Kidney (tissue), 14 donors: Measurements from ENCODE around the gene FCSK. TPM values are rescaled to one million over a fixed set of nuclear protein-coding genes. Genes with fewer than 3 reads are reported as not detected.

Source experiments
- DNase-seq, 5 donors: peaks; one replicate each; pipeline ENCODE4 v3.0.0-alpha.2; 2013 to 2020
- FAIRE-seq: peaks from 2 replicates; lab custom pipeline; 2012; peaks lifted over from hg19 to GRCh38; lab: Jason Lieb, UNC
- H3K27ac ChIP-seq, 2 donors: one replicate each; pipeline ENCODE4 v1.7.0; 2013; ENCODE audit warnings: low read depth in 2 of 2, low read length in 2 of 2, inconsistent platforms in 1 of 2
- H3K27me3 ChIP-seq: one replicate; pipeline ENCODE4 v1.7.1; 2013; ENCODE audit warnings: low read length, inconsistent platforms; ENCODE audit not compliant: control insufficient read depth, insufficient read depth
- H3K36me3 ChIP-seq, 3 donors: one replicate each; pipeline versions ENCODE4 v1.7.0 to v1.7.1; 2013; ENCODE audit warnings: low read length in 3 of 3, control low read depth in 1 of 3, inconsistent platforms in 1 of 3; ENCODE audit not compliant: insufficient read depth in 3 of 3, control insufficient read depth in 2 of 3
- H3K4me1 ChIP-seq, 3 donors: one replicate each; pipeline versions ENCODE4 v1.7.0 to v1.7.1; 2013; ENCODE audit warnings: low read length in 3 of 3, inconsistent platforms in 1 of 3, low read depth in 1 of 3; ENCODE audit not compliant: control insufficient read depth in 2 of 3, insufficient read depth in 2 of 3
- H3K4me3 ChIP-seq, 3 donors: one replicate each; pipeline versions ENCODE4 v1.7.0 to v1.8.1; 2013; ENCODE audit warnings: low read length in 3 of 3, control low read depth in 1 of 3, inconsistent platforms in 1 of 3
- H3K9ac ChIP-seq, 3 donors: one replicate each; pipeline versions ENCODE4 v1.7.0 to v1.7.1; 2013; ENCODE audit warnings: low read length in 3 of 3, control low read depth in 1 of 3, inconsistent platforms in 1 of 3
- H3K9me3 ChIP-seq, 3 donors: one replicate each; pipeline versions ENCODE4 v1.7.0 to v1.7.1; 2013; ENCODE audit warnings: low read length in 3 of 3, control low read depth in 1 of 3, inconsistent platforms in 1 of 3; ENCODE audit not compliant: control insufficient read depth in 2 of 3, insufficient read depth in 1 of 3
- CTCF ChIP-seq: IDR thresholded peaks from 3 replicates; pipeline ENCODE4 v1.5.1; 2012; ENCODE audit warnings: mild to moderate bottlenecking, moderate library complexity, borderline replicate concordance; ENCODE audit not compliant: insufficient read depth; ENCODE audit errors: extremely low read depth
- intact Hi-C: fragments of 100-400 bp; cut with DNase I; formaldehyde crosslinking; loops from one replicate; pipeline ENCODE4 v1.11.1; 2022
- polyA plus RNA-seq: library from polyadenylated mRNA; stranded (reverse); fragments of 350-450 nt; fragmentation: Illumina TruSeq; extraction: RNeasy Lipid Tissue Mini Kit (QIAGEN cat#74804); gene quantifications from one replicate; pipeline ENCODE4 v1.2.3, GENCODE V29; 2014; ENCODE audit warnings: low read depth, low replicate concordance; ENCODE audit not compliant: insufficient read depth
- total RNA-seq: library from RNA; stranded (reverse); fragmentation: NEBNext Ultra II Directional; extraction: Animal tissue kit (Norgen Biotek cat#: 25700); gene quantifications from one replicate; pipeline ENCODE4 v1.2.1, GENCODE V29; 2021
- donor health status: control.
- donor health status: control.
- donor health status: control.
- donor health status: control.
- donor health status: control.
- donor health status: DM: yes; HTN: yes; CAD: no.
- donor health status: Normal renal cell carcinoma (clear cell type).

Gene FCSK
- total and polyA plus RNA-seq, 2 donors from 2014 or later, result 18.7 to 32.5 TPM

GRCh38 chr16:70495425-70496182 lies 41.2 kb downstream of the FCSK start:
- Histone ChIP-seq H3K4me3 (no peak overlapping the region), H3K9me3 (no peaks in the 10 kb centered on the region), H3K27ac (no peak overlapping the region), H3K4me1 (no peaks in the 10 kb centered on the region), H3K36me3 (peaks cover 3 to 52% (median 31%) of the 10 kb centered on the region in 3 donors), H3K9ac (no peak overlapping the region), H3K27me3 (no peaks in the 10 kb centered on the region)
- DNase-seq, result no peak
- no peak for TF ChIP-seq CTCF
- intact Hi-C loops, result no loop called here
- FAIRE-seq, result no peak

- intact Hi-C loops, result no loop called here
These were observed 42.1 kb downstream of the FCSK start for GRCh38 chr16:70496513-70496912.

GRCh38 chr16:70508752-70509151 lies 54.4 kb downstream of the FCSK start:
- TF ChIP-seq CTCF, result no peak
- Histone ChIP-seq H3K4me3 (no peak overlapping the region), H3K9me3 (no peaks in the 10 kb centered on the region), H3K9ac (no peak overlapping the region), H3K36me3 (peaks cover 9 to 37% (median 37%) of the 10 kb centered on the region in 3 donors), H3K27me3 (no peaks in the 10 kb centered on the region), H3K27ac (no peak overlapping the region), H3K4me1 (no peaks in the 10 kb centered on the region)
- intact Hi-C loops, result no loop called here
- no peak for FAIRE-seq
- no peak for DNase-seq

More at GRCh38 chr16:70496513-70496912, 42.1 kb downstream of the FCSK start:
- H3K36me3 ChIP-seq, result peaks cover 4 to 52% (median 31%) of the 10 kb centered on the region in 3 donors
- H3K4me1 ChIP-seq, result no peaks in the 10 kb centered on the region
- H3K27ac ChIP-seq, result no peak overlapping the region
- no peak for FAIRE-seq
- TF ChIP-seq CTCF, result no peak
- DNase-seq, result no peak
- no peak overlapping the region for H3K9ac ChIP-seq
- no peaks in the 10 kb centered on the region for H3K27me3 ChIP-seq
- H3K4me3 ChIP-seq, result no peak overlapping the region
- no peaks in the 10 kb centered on the region for H3K9me3 ChIP-seq
